Mesangial cell (primary cell): ENCODE results near the gene JAK2. TPM values are rescaled to one million over a fixed set of nuclear protein-coding genes. Genes with fewer than 3 reads are reported as not detected.

Source experiments
- total RNA-seq: library from RNA; depleted of rRNA; stranded (reverse); fragments of >200 nt; gene quantifications from 2 replicates; pipeline ENCODE4 v1.2.3, GENCODE V29; 2015

Gene JAK2
- total RNA-seq = 3.4 and 3.5 TPM in 2 replicates

DNA sequence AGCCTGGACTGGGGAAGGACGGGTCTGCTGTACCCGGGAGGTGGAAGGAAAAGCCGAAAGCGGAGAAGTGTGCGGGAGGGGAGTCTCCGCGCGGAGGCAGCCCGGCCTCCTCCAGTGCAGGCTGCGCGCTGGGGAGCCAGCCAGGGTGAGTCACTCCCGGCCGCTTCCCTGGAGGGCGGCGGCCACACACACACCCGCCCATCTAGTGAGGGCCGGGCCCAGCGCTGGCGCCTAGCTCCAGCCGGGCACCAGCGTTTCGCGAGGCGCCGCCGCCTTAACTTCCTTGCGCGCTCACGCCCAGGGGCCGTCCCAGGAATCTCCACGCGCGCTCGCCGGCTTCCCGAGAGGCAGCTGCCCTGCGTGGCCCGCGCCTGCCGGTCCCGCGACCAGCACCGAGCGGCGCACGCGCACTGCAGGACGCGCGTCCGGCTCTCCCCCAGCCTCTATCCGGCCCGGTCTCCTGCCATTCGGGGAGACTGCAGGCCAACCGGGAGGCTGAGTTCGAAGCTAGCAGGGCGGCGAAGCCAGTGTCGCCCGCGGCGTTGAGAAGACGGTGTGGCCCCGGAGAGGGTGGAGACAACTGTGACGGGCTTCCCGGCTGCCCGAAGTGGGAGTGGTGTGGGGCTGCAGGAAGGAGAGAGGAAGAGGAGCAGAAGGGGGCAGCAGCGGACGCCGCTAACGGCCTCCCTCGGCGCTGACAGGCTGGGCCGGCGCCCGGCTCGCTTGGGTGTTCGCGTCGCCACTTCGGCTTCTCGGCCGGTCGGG, at the start of gene JAK2:
TSS of gene JAK2 (plus strand) at position 652 of the 765 bp plus-strand sequence. CDS start 36,716 bp downstream, outside the sequence.

Other genes with a start within 250 kb of the JAK2 start
- 34.7 and 57.6 TPM in 2 replicates for gene AK3, start 244.1 kb upstream of the JAK2 start, total RNA-seq
- gene RCL1, start 192.3 kb upstream of the JAK2 start, total RNA-seq = 16.8 and 19.0 TPM in 2 replicates
- gene INSL6, start 200.4 kb downstream of the JAK2 start, total RNA-seq = not detected in 2 replicates
- gene INSL4, start 246.1 kb downstream of the JAK2 start, total RNA-seq = not detected in 2 replicates